Esophagus muscularis mucosa (tissue), 4 donors: ENCODE measurements around the gene ZBTB12. TPM values are rescaled to one million over a fixed set of nuclear protein-coding genes. Genes with fewer than 3 reads are reported as not detected.
"Not testable (repeated sequence)": the region's sequence is repeated elsewhere in the genome, so short reads cannot be mapped to it uniquely, and the experiment has no call there.

Experiments used
- DNase-seq: peaks from one replicate; pipeline ENCODE4 v3.0.0-alpha.2; 2017; ENCODE audit errors: extremely low spot score
- H3K27ac ChIP-seq, 4 donors: fragments of 200-600 bp; sonication (generic); replicated peaks in 1 of 4; 1 replicate in 3 of 4; 2 replicates in 1 of 4; pipeline ENCODE4 v1.5.1; 2016 to 2019; ENCODE audit warnings: mild to moderate bottlenecking in 1 of 4
- H3K27me3 ChIP-seq, 4 donors: fragments of 200-600 bp; sonication (generic); one replicate each; pipeline versions ENCODE4 v1.5.1 to v1.6.0; 2016 to 2019
- H3K36me3 ChIP-seq, 4 donors: fragments of 200-600 bp; sonication (generic); one replicate each; pipeline ENCODE4 v1.5.1; 2016 to 2019
- H3K4me1 ChIP-seq, 4 donors: fragments of 200-600 bp; sonication (generic); one replicate each; pipeline ENCODE4 v1.5.1; 2016 to 2019
- H3K4me3 ChIP-seq, 4 donors: fragments of 200-600 bp; sonication (generic); 1 replicate in 2 of 4; 2 replicates in 2 of 4; pipeline ENCODE4 v1.5.1; 2016 to 2019; ENCODE audit warnings: mild to moderate bottlenecking in 4 of 4, moderate library complexity in 1 of 4
- H3K9me3 ChIP-seq, 4 donors: fragments of 200-600 bp; sonication (generic); 1 replicate in 3 of 4; 2 replicates in 1 of 4; pipeline ENCODE4 v1.5.1; 2016 to 2019
- CTCF ChIP-seq, 3 experiments: fragments of 200-600 bp in 2 of 3; fragments of 450-650 bp in 1 of 3; sonication (generic) in 2 of 3; IDR thresholded peaks; one replicate each; pipeline ENCODE4 v1.5.1; 2017 to 2019; ENCODE audit warnings: antibody characterized with exemption in 3 of 3, mild to moderate bottlenecking in 2 of 3, moderate library complexity in 1 of 3
- EP300 ChIP-seq: sonication (generic); formaldehyde crosslinking; IDR thresholded peaks from one replicate; pipeline ENCODE4 v1.6.1; 2017; ENCODE audit warnings: antibody characterized with exemption
- POLR2A ChIP-seq: fragments of 450-650 bp; IDR thresholded peaks from one replicate; pipeline ENCODE4 v1.6.1; 2017; ENCODE audit warnings: antibody characterized with exemption, moderate library complexity, mild to moderate bottlenecking, low read depth
- POLR2AphosphoS5 ChIP-seq, 2 donors: sonication (generic); formaldehyde crosslinking; IDR thresholded peaks; one replicate each; pipeline ENCODE4 v1.6.1; 2017; ENCODE audit warnings: antibody characterized with exemption in 2 of 2
- WGBS: methylation state at CpG from one replicate; pipeline ENCODE4 v1.1.5; 2018; 5-methylcytosine and 5-hydroxymethylcytosine counted together
- intact Hi-C: fragments of 100-400 bp; cut with DNase I; formaldehyde crosslinking; loops from one replicate; pipeline ENCODE4 v1.15.1; 2023
- total RNA-seq, 4 donors: library from RNA; depleted of rRNA; stranded (reverse); fragments of >200 nt; gene quantifications; one replicate each; pipeline versions ENCODE4 v1.1.0 to v1.2.1, GENCODE V29; 2016

The ZBTB12 gene
- total RNA-seq, 4 donors from 2014 or later, result 0.66 to 2.5 (median 1.6) TPM

DNA sequence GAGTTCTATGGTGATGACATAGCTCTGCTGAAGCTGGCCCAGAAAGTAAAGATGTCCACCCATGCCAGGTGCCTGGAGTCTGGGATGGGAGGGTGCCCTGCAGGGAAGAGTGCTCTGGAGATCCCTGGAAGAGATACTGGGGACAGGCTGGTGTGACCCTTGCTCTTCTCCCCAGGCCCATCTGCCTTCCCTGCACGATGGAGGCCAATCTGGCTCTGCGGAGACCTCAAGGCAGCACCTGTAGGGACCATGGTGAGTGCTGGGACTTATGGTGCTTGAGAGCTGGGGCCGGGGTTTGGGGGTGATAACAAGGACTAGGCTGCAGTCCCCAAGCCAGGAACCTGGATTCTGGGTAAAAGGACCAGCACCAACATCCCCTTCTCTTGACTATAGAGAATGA lies 41.9 kb upstream of the ZBTB12 start:
- H3K36me3 ChIP-seq, result no peaks in the 10 kb centered on the region
- TF ChIP-seq POLR2AphosphoS5 (IDR thresholded peaks at IDR 0.05), result no peak
- TF ChIP-seq EP300, result no peak
- TF ChIP-seq CTCF (IDR thresholded peaks at IDR 0.05), result no peak
- no peak for TF ChIP-seq POLR2A
- intact Hi-C loops, result no loop called here
- H3K4me3 ChIP-seq, result no peak overlapping the region
- WGBS, result 81% methylated on average over 3 of the region's 3 CpGs
- DNase-seq, result no peak
- H3K27ac ChIP-seq, result no peak overlapping the region
- no peaks in the 10 kb centered on the region for H3K27me3 ChIP-seq
- H3K9me3 ChIP-seq, result no peaks in the 10 kb centered on the region
- H3K4me1 ChIP-seq, result peaks cover 0 to 35% (median 31%) of the 10 kb centered on the region in 4 donors

- H3K27me3 ChIP-seq, result no peaks in the 10 kb centered on the region
- WGBS, result 12% methylated on average over 6 of the region's 6 CpGs
- no peak overlapping the region for H3K4me3 ChIP-seq
- TF ChIP-seq POLR2AphosphoS5 (IDR thresholded peaks at IDR 0.05) (no peak), POLR2A (no peak), CTCF (IDR thresholded peaks at IDR 0.05) (no peak), EP300 (no peak)
- no peak overlapping the region for H3K27ac ChIP-seq
- no peaks in the 10 kb centered on the region for H3K9me3 ChIP-seq
- intact Hi-C loops, result no loop called here
- H3K36me3 ChIP-seq, result no peaks in the 10 kb centered on the region
- H3K4me1 ChIP-seq, result peaks cover 0 to 14% (median 11%) of the 10 kb centered on the region in 4 donors
- no peak for DNase-seq
These were observed 38.4 kb upstream of the ZBTB12 start for GRCh38 chr6:31940256-31940664.

DNA sequence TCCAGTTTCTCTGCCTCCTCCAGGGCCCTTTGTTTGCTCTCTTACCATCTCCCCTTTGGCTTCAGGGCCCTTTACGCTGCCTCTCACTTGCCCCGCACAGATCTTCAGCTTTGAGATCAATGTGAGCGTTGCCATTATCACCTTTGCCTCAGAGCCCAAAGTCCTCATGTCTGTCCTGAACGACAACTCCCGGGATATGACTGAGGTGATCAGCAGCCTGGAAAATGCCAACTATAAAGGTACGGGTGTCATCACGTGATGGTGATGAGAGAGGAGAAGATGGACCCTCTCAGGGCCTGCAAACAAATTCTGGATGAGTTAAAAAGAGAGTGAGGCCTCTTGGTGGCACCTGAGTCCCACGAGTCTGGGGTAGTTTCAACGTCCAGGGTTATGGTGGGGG lies 33.9 kb upstream of the ZBTB12 start:
- Histone ChIP-seq H3K27ac (no peak overlapping the region), H3K4me3 (no peak overlapping the region), H3K27me3 (no peaks in the 10 kb centered on the region), H3K4me1 (peaks cover 0 to 8% (median 2%) of the 10 kb centered on the region in 4 donors), H3K9me3 (no peaks in the 10 kb centered on the region), H3K36me3 (no peaks in the 10 kb centered on the region)
- no peak for DNase-seq
- TF ChIP-seq POLR2AphosphoS5 (IDR thresholded peaks at IDR 0.05) (no peak), POLR2A (no peak)
- WGBS, result 78% methylated on average over 9 of the region's 9 CpGs
- intact Hi-C loops, result no loop called here

DNA sequence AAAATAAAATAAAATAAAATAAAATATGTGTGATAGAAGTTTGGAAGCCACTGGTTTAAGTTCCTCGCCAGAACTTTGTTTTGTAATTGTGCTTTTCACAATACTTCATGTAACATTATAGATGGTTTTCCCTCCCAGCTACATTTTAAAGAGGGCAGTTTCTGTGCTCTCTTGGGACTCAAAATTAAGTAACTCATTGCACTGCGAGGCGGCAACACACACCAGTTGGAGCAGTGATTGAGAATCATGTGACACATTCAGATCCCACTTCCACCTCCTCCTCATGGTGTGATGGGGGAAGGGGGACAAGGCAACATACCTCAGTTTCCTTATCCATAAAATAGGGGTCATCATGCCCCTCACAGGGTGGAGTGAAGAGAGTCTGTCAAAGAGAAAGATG lies 33.1 kb upstream of the ZBTB12 start:
- Histone ChIP-seq H3K4me1 (no peaks in the 10 kb centered on the region), H3K9me3 (no peaks in the 10 kb centered on the region), H3K27me3 (peaks cover 0 to 4% (median 0%) of the 10 kb centered on the region in 4 donors), H3K4me3 (no peak overlapping the region), H3K36me3 (no peaks in the 10 kb centered on the region), H3K27ac (no peak overlapping the region)
- WGBS, result 70% methylated on average over 3 of the region's 3 CpGs
- intact Hi-C loops, result no loop called here
- no peak for DNase-seq
- TF ChIP-seq POLR2AphosphoS5 (IDR thresholded peaks at IDR 0.05) (no peak), CTCF (IDR thresholded peaks at IDR 0.05) (no peak), EP300 (no peak), POLR2A (no peak)

DNA sequence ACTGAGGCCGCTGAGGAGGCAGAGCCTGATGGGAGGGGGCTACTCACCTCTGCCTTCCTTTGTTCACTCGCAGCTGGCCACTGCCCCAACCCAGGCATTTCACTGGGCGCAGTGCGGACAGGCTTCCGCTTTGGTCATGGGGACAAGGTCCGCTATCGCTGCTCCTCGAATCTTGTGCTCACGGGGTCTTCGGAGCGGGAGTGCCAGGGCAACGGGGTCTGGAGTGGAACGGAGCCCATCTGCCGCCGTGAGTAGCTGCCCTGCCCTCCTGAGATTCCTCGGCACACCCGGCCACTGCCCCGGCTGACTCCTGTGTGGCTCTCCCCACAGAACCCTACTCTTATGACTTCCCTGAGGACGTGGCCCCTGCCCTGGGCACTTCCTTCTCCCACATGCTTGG lies 31.7 kb upstream of the ZBTB12 start:
- H3K4me1 ChIP-seq, result no peaks in the 10 kb centered on the region
- no peaks in the 10 kb centered on the region for H3K9me3 ChIP-seq
- no peak overlapping the region for H3K27ac ChIP-seq
- H3K4me3 ChIP-seq, result no peak overlapping the region
- no peak for TF ChIP-seq CTCF (IDR thresholded peaks at IDR 0.05)
- no peak for TF ChIP-seq POLR2AphosphoS5 (IDR thresholded peaks at IDR 0.05)
- TF ChIP-seq EP300, result no peak
- TF ChIP-seq POLR2A, result no peak
- intact Hi-C loops, result no loop called here
- H3K27me3 ChIP-seq, result peaks cover 0 to 5% (median 2%) of the 10 kb centered on the region in 4 donors
- no peaks in the 10 kb centered on the region for H3K36me3 ChIP-seq
- WGBS, result 92% methylated on average over 7 of the region's 19 CpGs
- DNase-seq, result no peak

DNA sequence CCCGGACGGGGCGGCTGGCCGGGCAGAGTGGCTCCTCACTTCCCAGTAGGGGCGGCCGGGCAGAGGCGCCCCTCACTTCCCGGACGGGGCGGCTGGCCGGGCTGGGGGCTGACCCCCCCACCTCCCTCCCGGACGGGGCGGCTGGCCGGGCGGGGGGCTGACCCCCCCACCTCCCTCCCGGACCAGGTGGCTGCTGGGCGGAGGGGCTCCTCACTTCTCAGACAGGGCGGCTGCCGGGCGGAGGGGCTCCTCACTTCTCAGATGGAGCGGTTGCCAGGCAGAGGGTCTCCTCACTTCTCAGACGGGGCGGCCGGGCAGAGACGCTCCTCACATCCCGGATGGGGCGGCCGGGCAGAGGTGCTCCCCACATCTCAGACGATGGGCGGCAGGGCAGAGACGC lies 30.3 kb upstream of the ZBTB12 start:
- DNase-seq, H3K9me3 ChIP-seq, H3K36me3 ChIP-seq, H3K4me1 ChIP-seq, H3K27ac ChIP-seq, intact Hi-C loops, H3K27me3 ChIP-seq, H3K4me3 ChIP-seq: not testable (repeated sequence)
- 93% methylated on average over 11 of the region's 32 CpGs for WGBS
